NCI-H2029 (cell line): Measurements from ENCODE around the gene RBPMS2.
"Not testable (repeated sequence)": the region's sequence is repeated elsewhere in the genome, so short reads cannot be mapped to it uniquely, and the experiment has no call there.

ENCODE experiments used
- DNase-seq: peaks from one replicate; lab custom pipeline; 2025; lab: John Stamatoyannopoulos, UW

The RBPMS2 gene

GRCh38 chr15:64775551-64776401 lies at the start of gene RBPMS2:
Gene RBPMS2, minus strand, starts transcription at chr15:64775589. Its CDS starts 270 bp downstream, at chr15:64775319.
- no peak for DNase-seq

- no peak for DNase-seq
Measured at GRCh38 chr15:64824929-64825430, 49.6 kb upstream of the RBPMS2 start.

- no peak for DNase-seq
Measured at GRCh38 chr15:64816452-64816851, 41.1 kb upstream of the RBPMS2 start.

GRCh38 chr15:64814965-64815364 lies 39.6 kb upstream of the RBPMS2 start:
- not testable (repeated sequence) for DNase-seq

GRCh38 chr15:64814283-64814682 lies 38.9 kb upstream of the RBPMS2 start:
- not testable (repeated sequence) for DNase-seq

- no peak for DNase-seq
Measured at GRCh38 chr15:64813075-64813474, 37.7 kb upstream of the RBPMS2 start.

GRCh38 chr15:64810497-64811326 lies 35.3 kb upstream of the RBPMS2 start:
- no peak for DNase-seq

- DNase-seq, result peak; percentile 35
Measured at GRCh38 chr15:64809649-64810496, 34.5 kb upstream of the RBPMS2 start.

GRCh38 chr15:64808785-64809453 lies 33.5 kb upstream of the RBPMS2 start:
- DNase-seq, result no peak

GRCh38 chr15:64807751-64808222 lies 32.4 kb upstream of the RBPMS2 start:
- DNase-seq, result no peak

GRCh38 chr15:64807051-64807749 lies 31.8 kb upstream of the RBPMS2 start:
- no peak for DNase-seq

- DNase-seq, result no peak
Measured at GRCh38 chr15:64806509-64806908, 31.1 kb upstream of the RBPMS2 start.

GRCh38 chr15:64804619-64805018 lies 29.2 kb upstream of the RBPMS2 start:
- DNase-seq, result no peak

GRCh38 chr15:64803526-64803925 lies 28.1 kb upstream of the RBPMS2 start:
- DNase-seq, result no peak

- DNase-seq, result no peak
Measured at GRCh38 chr15:64800476-64800875, 25.1 kb upstream of the RBPMS2 start.

- DNase-seq, result not testable (repeated sequence)
Measured at GRCh38 chr15:64798905-64799304, 23.5 kb upstream of the RBPMS2 start.

GRCh38 chr15:64795921-64796320 lies 20.5 kb upstream of the RBPMS2 start:
- not testable (repeated sequence) for DNase-seq

- not testable (repeated sequence) for DNase-seq
Measured at GRCh38 chr15:64795299-64795698, 19.9 kb upstream of the RBPMS2 start.

- no peak for DNase-seq
Measured at GRCh38 chr15:64792282-64792681, 16.9 kb upstream of the RBPMS2 start.

GRCh38 chr15:64791401-64791800 lies 16.0 kb upstream of the RBPMS2 start:
- DNase-seq, result no peak
